CD14-positive monocyte (primary cell): ENCODE data around the gene OLFML2B. TPM values are rescaled to one million over a fixed set of nuclear protein-coding genes. Genes with fewer than 3 reads are reported as not detected.

Source experiments
- DNase-seq, 3 donors: peaks; one replicate each; pipeline ENCODE4 v3.0.0-alpha.2; 2011 to 2022
- H2AFZ ChIP-seq: 2 replicates; pipeline ENCODE4 v1.6.0; 2012; ENCODE audit warnings: mild to moderate bottlenecking, low read depth, low read length, inconsistent platforms; ENCODE audit not compliant: insufficient read depth, poor library complexity, severe bottlenecking
- H3K27ac ChIP-seq, 2 donors: 1 replicate in 1 of 2; 2 replicates in 1 of 2; pipeline ENCODE4 v1.5.1; 2012 to 2013; ENCODE audit warnings: low read length in 2 of 2, control low read depth in 1 of 2, inconsistent platforms in 1 of 2, low read depth in 1 of 2, mild to moderate bottlenecking in 1 of 2
- H3K27me3 ChIP-seq, 2 donors: one replicate each; pipeline versions ENCODE4 v1.6.0 to v1.6.1; 2011 to 2013; ENCODE audit warnings: low read length in 2 of 2; ENCODE audit not compliant: control insufficient read depth in 2 of 2, insufficient read depth in 2 of 2
- H3K36me3 ChIP-seq, 2 donors: replicated peaks in 1 of 2; 1 replicate in 1 of 2; 2 replicates in 1 of 2; pipeline versions ENCODE4 v1.5.1 to v1.6.1; 2012 to 2013; ENCODE audit warnings: low read length in 2 of 2, control low read depth in 1 of 2, inconsistent platforms in 1 of 2, mild to moderate bottlenecking in 1 of 2; ENCODE audit not compliant: insufficient read depth in 2 of 2, control insufficient read depth in 1 of 2
- H3K4me1 ChIP-seq, 2 donors: 1 replicate in 1 of 2; 2 replicates in 1 of 2; pipeline versions ENCODE4 v1.5.1 to v1.6.1; 2012 to 2013; ENCODE audit warnings: low read length in 2 of 2, control low read depth in 1 of 2, inconsistent platforms in 1 of 2, mild to moderate bottlenecking in 1 of 2, moderate library complexity in 1 of 2; ENCODE audit not compliant: insufficient read depth in 2 of 2, control insufficient read depth in 1 of 2
- H3K4me2 ChIP-seq: replicated peaks from 2 replicates; pipeline ENCODE3; 2012; ENCODE audit warnings: low read length, moderate library complexity, mild to moderate bottlenecking; ENCODE audit not compliant: poor library complexity, severe bottlenecking; ENCODE audit errors: extremely low read depth
- H3K4me3 ChIP-seq, 3 experiments: fragments of 200-600 bp in 1 of 3; sonication (generic) in 1 of 3; replicated peaks in 1 of 3; 1 replicate in 2 of 3; 2 replicates in 1 of 3; pipeline ENCODE4 v1.5.1; 2011 to 2013; ENCODE audit warnings: low read length in 3 of 3, mild to moderate bottlenecking in 3 of 3, control low read depth in 2 of 3, low read depth in 2 of 3, inconsistent platforms in 1 of 3, moderate library complexity in 1 of 3
- H3K79me2 ChIP-seq: 2 replicates; pipeline ENCODE4 v1.6.0; 2012; ENCODE audit warnings: mild to moderate bottlenecking, control low read depth, inconsistent platforms, low read length, moderate library complexity; ENCODE audit not compliant: insufficient read depth
- H3K9ac ChIP-seq: 2 replicates; pipeline ENCODE4 v1.6.0; 2017; ENCODE audit warnings: low read length, mild to moderate bottlenecking; ENCODE audit not compliant: insufficient read depth, poor library complexity, severe bottlenecking
- H3K9me3 ChIP-seq, 2 donors: replicated peaks in 1 of 2; 1 replicate in 1 of 2; 2 replicates in 1 of 2; pipeline versions ENCODE4 v1.5.1 to v1.6.1; 2012 to 2013; ENCODE audit warnings: low read length in 2 of 2, control low read depth in 1 of 2; ENCODE audit not compliant: control insufficient read depth in 1 of 2, insufficient read depth in 1 of 2
- H4K20me1 ChIP-seq: 2 replicates; pipeline ENCODE4 v1.6.0; 2012; ENCODE audit warnings: mild to moderate bottlenecking, low read length, control low read depth, moderate library complexity; ENCODE audit not compliant: insufficient read depth
- H3K27ac Mint-ChIP-seq, 7 donors: one replicate each; pipeline ENCODE4 v1.8.0; 2020; ENCODE audit warnings: mild to moderate bottlenecking in 7 of 7, mixed read lengths in 7 of 7, moderate library complexity in 6 of 7, inconsistent platforms in 2 of 7
- H3K27me3 Mint-ChIP-seq, 3 donors: one replicate each; pipeline ENCODE4 v1.8.0; 2021 to 2022; ENCODE audit warnings: low read depth in 3 of 3, mild to moderate bottlenecking in 3 of 3, mixed read lengths in 3 of 3, moderate library complexity in 3 of 3, inconsistent platforms in 1 of 3
- H3K36me3 Mint-ChIP-seq, 2 donors: one replicate each; pipeline ENCODE4 v1.8.0; 2020; ENCODE audit warnings: mixed read lengths in 2 of 2, inconsistent platforms in 1 of 2, mild to moderate bottlenecking in 1 of 2
- H3K4me1 Mint-ChIP-seq: one replicate; pipeline ENCODE4 v1.8.0; 2020; ENCODE audit warnings: mild to moderate bottlenecking, mixed read lengths
- H3K4me3 Mint-ChIP-seq, 2 donors: one replicate each; pipeline ENCODE4 v1.8.0; 2020; ENCODE audit warnings: mild to moderate bottlenecking in 2 of 2, mixed read lengths in 2 of 2, moderate library complexity in 1 of 2
- H3K9me3 Mint-ChIP-seq, 7 donors: one replicate each; pipeline ENCODE4 v1.8.0; 2020 to 2022; ENCODE audit warnings: mixed read lengths in 7 of 7, mild to moderate bottlenecking in 6 of 7, moderate library complexity in 6 of 7, inconsistent platforms in 2 of 7
- WGBS: methylation state at CpG from one replicate; pipeline ENCODE4 v1.1.5; 2013; ENCODE audit warnings: missing lambda C conversion rate; ENCODE audit not compliant: insufficient coverage; 5-methylcytosine and 5-hydroxymethylcytosine counted together
- intact Hi-C, 2 donors: fragments of 100-400 bp; cut with micrococcal nuclease; formaldehyde crosslinking; loops; one replicate each; pipeline versions ENCODE4 v1.15.0 to v1.15.1; 2023
- polyA plus RNA-seq, 3 donors: library from polyadenylated mRNA; depleted of rRNA in 1 of 3; unstranded in 2 of 3; stranded (reverse) in 1 of 3; fragments of 300-500 nt in 2 of 3; fragments of >200 nt in 1 of 3; fragmentation: Illumina TruSeq in 2 of 3; gene quantifications; 1 replicate in 2 of 3; 2 replicates in 1 of 3; pipeline ENCODE4 v1.2.3, GENCODE V29; 2012 to 2021
- TF ChIP-seq, protein P1 (sequence below): fragments of 200-600 bp; IDR thresholded peaks from one replicate; pipeline ENCODE4 v1.8.0; 2022; ENCODE audit warnings: antibody characterized with exemption, mild to moderate bottlenecking

The OLFML2B gene
- polyA plus RNA-seq, 3 donors = 0.66 to 1.4 (median 0.95) TPM

DNA sequence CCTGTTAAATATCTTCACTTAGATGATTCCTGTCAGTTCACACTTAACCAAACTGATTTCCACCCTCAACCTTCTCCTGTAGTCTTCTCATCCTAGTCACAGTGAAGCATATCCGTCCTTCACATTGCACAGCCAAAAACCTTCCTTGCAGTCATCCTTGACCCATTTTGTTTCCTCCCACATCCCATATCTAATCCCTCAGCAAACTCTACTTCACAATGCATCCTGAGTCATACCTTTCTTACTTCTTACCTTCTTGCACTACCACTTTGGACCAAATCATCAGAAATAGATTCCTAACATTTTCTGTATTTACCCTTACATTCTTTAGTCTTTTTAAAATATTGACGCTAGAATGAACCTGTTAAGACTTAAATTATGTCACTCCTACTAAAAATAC is 86.9 kb downstream of the OLFML2B start:
- no peak overlapping the region for H3K4me3 Mint-ChIP-seq
- no peak overlapping the region for H3K4me2 ChIP-seq
- no peak overlapping the region for H3K4me3 ChIP-seq
- H3K9me3 ChIP-seq = no peaks in the 10 kb centered on the region
- no peak overlapping the region for H3K9ac ChIP-seq
- H3K4me1 Mint-ChIP-seq = peaks cover 14% of the 10 kb centered on the region
- peaks cover 0 to 2% (median 0%) of the 10 kb centered on the region in 7 donors for H3K9me3 Mint-ChIP-seq
- H3K36me3 Mint-ChIP-seq = peaks cover 7 to 24% of the 10 kb centered on the region in 2 donors
- H3K27me3 Mint-ChIP-seq = no peaks in the 10 kb centered on the region
- H3K27ac ChIP-seq = no peak overlapping the region
- peaks cover 5 to 7% of the 10 kb centered on the region in 2 donors for H3K4me1 ChIP-seq
- peaks cover 23 to 44% of the 10 kb centered on the region in 2 donors for H3K36me3 ChIP-seq
- H4K20me1 ChIP-seq = peaks cover 7% of the 10 kb centered on the region
- TF ChIP-seq, protein P1, sequence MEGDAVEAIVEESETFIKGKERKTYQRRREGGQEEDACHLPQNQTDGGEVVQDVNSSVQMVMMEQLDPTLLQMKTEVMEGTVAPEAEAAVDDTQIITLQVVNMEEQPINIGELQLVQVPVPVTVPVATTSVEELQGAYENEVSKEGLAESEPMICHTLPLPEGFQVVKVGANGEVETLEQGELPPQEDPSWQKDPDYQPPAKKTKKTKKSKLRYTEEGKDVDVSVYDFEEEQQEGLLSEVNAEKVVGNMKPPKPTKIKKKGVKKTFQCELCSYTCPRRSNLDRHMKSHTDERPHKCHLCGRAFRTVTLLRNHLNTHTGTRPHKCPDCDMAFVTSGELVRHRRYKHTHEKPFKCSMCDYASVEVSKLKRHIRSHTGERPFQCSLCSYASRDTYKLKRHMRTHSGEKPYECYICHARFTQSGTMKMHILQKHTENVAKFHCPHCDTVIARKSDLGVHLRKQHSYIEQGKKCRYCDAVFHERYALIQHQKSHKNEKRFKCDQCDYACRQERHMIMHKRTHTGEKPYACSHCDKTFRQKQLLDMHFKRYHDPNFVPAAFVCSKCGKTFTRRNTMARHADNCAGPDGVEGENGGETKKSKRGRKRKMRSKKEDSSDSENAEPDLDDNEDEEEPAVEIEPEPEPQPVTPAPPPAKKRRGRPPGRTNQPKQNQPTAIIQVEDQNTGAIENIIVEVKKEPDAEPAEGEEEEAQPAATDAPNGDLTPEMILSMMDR = no peak
- DNase-seq = no peak
- H3K27ac Mint-ChIP-seq = no peak overlapping the region
- no peak overlapping the region for H2AFZ ChIP-seq
- intact Hi-C loops = no loop called here
- 100% methylated on average over 1 of the region's 2 CpGs for WGBS
- H3K79me2 ChIP-seq = no peaks in the 10 kb centered on the region
- no peaks in the 10 kb centered on the region for H3K27me3 ChIP-seq

DNA sequence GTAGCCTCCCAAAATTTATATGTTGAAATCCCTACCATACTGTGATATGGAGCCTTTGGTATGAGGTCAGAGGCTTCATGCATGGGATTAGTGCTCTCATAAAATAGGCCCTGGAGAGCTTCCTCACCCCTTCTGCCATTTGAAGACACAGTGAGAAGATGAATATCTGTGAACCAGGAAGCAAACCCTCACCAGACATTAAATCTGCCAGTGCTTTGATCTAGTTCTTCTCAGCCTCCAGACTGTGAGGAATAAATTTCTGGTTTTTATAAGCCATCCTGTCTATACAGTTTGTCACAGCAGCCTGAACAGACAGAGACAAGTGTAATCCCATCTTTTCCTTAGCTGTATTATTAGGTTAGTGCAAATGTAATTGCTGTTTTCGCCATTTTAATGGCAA is 88.4 kb downstream of the OLFML2B start:
- H3K27ac ChIP-seq = no peak overlapping the region
- no peak overlapping the region for H3K4me3 ChIP-seq
- WGBS = no CpG with 5 or more reads among the region's 1 CpG
- Mint-ChIP-seq H3K9me3 (no peaks in the 10 kb centered on the region), H3K27me3 (no peaks in the 10 kb centered on the region), H3K27ac (no peak overlapping the region), H3K4me1 (peaks cover 14% of the 10 kb centered on the region), H3K36me3 (peaks cover 5 to 19% of the 10 kb centered on the region in 2 donors), H3K4me3 (no peak overlapping the region)
- no peak overlapping the region for H3K4me2 ChIP-seq
- H3K9ac ChIP-seq = no peak overlapping the region
- intact Hi-C loops = no loop called here
- no peaks in the 10 kb centered on the region for H3K27me3 ChIP-seq
- H3K79me2 ChIP-seq = no peaks in the 10 kb centered on the region
- DNase-seq = no peak
- no peak overlapping the region for H2AFZ ChIP-seq
- TF ChIP-seq, protein P1 = no peak
- H3K4me1 ChIP-seq = peaks cover 5 to 7% of the 10 kb centered on the region in 2 donors
- no peaks in the 10 kb centered on the region for H3K9me3 ChIP-seq
- peaks cover 17 to 33% of the 10 kb centered on the region in 2 donors for H3K36me3 ChIP-seq
- H4K20me1 ChIP-seq = peaks cover 7% of the 10 kb centered on the region
